HG03103 (cell line): ENCODE measurements around the gene OVOL3.

Experiments
- ATAC-seq: cut with Tn5 transposase; IDR thresholded peaks from one replicate; pipeline ENCODE4 v1.9.1; 2021; ENCODE audit warnings: low read depth; ENCODE audit not compliant: unreplicated experiment

Gene OVOL3

GRCh38 chr19:36153126-36153525 is 42.2 kb downstream of the OVOL3 start:
- no peak for ATAC-seq

DNA sequence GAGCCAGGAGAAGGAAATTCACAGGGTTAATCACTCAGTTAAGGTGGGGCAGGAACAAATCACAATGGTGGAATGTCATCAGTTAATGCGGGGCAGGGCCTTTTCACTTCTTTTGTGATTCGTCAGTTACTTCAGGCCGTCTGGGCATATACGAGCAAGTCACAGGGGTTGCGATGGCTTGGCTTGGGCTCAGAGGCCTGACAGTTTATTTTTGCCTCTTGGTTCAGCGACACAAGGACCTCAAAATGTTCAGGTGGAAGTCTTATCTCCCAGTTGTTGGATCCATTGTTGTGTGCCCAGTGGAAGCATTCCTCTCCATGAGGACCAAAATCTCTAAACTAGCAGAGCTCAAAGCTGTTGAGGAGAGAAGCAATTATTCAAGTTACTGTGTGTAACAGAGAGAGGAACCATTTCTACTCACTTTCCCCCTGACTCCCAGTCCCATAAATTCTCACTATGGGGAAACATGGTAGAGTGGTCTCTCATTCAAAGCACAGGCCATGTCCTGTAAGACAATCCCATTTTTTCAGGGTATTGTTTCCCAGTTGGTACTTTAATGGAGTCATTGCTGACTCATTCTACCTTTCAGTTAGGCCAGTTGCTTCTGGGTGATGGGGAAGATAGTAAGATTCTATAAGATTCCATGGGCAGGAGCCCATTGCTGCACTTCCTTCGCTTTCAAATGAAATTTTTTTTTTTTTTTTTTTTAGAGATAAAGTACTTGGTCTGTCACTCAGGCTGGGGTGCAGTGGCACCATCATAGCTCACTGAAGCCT is 50.1 kb downstream of the OVOL3 start:
- ATAC-seq = no peak
